Measurements from ENCODE around the gene CACNA2D1.

DNA sequence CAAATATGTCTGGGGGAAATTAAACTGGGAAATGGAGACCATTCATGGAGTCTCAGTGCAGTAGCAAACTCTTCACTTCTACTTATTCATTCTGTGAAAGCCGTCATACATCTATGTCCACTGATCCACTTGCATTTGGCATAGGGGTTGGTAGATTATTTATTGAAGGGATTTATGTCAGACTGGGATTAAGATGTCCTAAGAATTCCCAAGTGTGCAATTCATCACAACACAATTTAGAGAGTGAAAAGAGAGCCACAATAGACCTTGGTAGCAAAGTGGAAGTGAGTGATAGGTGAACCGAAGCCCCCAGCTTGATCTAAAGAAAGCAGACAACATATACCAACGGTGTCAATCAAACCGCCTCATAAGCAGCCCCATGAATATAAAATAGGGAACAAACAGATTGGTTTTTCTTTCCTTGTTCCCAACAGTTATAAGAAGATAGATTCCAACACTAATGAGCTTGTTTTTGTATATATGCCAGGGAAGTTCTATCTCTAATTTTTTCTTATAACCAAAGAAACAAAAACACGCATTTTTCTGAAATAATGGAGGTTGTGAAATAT is 234.3 kb downstream of the CACNA2D1 start:
- TF ChIP-seq, protein P1, sequence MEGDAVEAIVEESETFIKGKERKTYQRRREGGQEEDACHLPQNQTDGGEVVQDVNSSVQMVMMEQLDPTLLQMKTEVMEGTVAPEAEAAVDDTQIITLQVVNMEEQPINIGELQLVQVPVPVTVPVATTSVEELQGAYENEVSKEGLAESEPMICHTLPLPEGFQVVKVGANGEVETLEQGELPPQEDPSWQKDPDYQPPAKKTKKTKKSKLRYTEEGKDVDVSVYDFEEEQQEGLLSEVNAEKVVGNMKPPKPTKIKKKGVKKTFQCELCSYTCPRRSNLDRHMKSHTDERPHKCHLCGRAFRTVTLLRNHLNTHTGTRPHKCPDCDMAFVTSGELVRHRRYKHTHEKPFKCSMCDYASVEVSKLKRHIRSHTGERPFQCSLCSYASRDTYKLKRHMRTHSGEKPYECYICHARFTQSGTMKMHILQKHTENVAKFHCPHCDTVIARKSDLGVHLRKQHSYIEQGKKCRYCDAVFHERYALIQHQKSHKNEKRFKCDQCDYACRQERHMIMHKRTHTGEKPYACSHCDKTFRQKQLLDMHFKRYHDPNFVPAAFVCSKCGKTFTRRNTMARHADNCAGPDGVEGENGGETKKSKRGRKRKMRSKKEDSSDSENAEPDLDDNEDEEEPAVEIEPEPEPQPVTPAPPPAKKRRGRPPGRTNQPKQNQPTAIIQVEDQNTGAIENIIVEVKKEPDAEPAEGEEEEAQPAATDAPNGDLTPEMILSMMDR (IDR thresholded peaks at IDR 0.05 in 2 of 3, conservative IDR thresholded peaks at IDR 0.05 in 1 of 3; ENCODE audit: insufficient read depth in 2 of 3, low read depth in 1 of 3, low read length in 3 of 3): no peak
- TF ChIP-seq PHF21A (IDR thresholded peaks at IDR 0.05; ENCODE audit: borderline replicate concordance, low read depth) (no peak), MXI1 (IDR thresholded peaks at IDR 0.05; ENCODE audit: low read depth, low read length) (no peak), ELF4 (CRISPR knock-in tag; IDR thresholded peaks at IDR 0.05) (no peak), ZNF324 (CRISPR knock-in tag; IDR thresholded peaks at IDR 0.05) (no peak), EZH2 (IDR thresholded peaks at IDR 0.05; ENCODE audit: borderline replicate concordance, low read depth, low read length) (no peak), PCBP1 (IDR thresholded peaks at IDR 0.05; ENCODE audit: low read depth, low read length, poor library complexity, severe bottlenecking) (no peak), SNRNP70 (optimal IDR thresholded peaks at IDR 0.05; ENCODE audit: low read depth, low read length) (no peak), RFX5 (IDR thresholded peaks at IDR 0.05; ENCODE audit: low read depth, low read length) (no peak), ZBED1 (IDR thresholded peaks at IDR 0.05) (no peak), ELK3 (CRISPR knock-in tag; IDR thresholded peaks at IDR 0.05) (no peak), NRF1 (conservative IDR thresholded peaks at IDR 0.05 in 1 of 2, IDR thresholded peaks at IDR 0.05 in 1 of 2) (no peak)

Data from K562 (cell line).